Breast epithelium (tissue), 3 donors: ENCODE results near the gene CCR8.

Source experiments
- POLR2A ChIP-seq: fragments of 450-650 bp; IDR thresholded peaks from one replicate; pipeline ENCODE4 v1.6.1; 2016; ENCODE audit warnings: antibody characterized with exemption, mild to moderate bottlenecking, moderate library complexity
- POLR2AphosphoS5 ChIP-seq, 3 donors: sonication (generic); formaldehyde crosslinking; IDR thresholded peaks; one replicate each; pipeline ENCODE4 v1.6.1; 2017; ENCODE audit warnings: antibody characterized with exemption in 3 of 3
- TF ChIP-seq, protein P1 (sequence below), 3 donors: fragments of 450-650 bp; IDR thresholded peaks; one replicate each; pipeline ENCODE4 v1.5.1; 2016 to 2017; ENCODE audit warnings: antibody characterized with exemption in 3 of 3, mild to moderate bottlenecking in 3 of 3, moderate library complexity in 3 of 3

- TF ChIP-seq, protein P1, sequence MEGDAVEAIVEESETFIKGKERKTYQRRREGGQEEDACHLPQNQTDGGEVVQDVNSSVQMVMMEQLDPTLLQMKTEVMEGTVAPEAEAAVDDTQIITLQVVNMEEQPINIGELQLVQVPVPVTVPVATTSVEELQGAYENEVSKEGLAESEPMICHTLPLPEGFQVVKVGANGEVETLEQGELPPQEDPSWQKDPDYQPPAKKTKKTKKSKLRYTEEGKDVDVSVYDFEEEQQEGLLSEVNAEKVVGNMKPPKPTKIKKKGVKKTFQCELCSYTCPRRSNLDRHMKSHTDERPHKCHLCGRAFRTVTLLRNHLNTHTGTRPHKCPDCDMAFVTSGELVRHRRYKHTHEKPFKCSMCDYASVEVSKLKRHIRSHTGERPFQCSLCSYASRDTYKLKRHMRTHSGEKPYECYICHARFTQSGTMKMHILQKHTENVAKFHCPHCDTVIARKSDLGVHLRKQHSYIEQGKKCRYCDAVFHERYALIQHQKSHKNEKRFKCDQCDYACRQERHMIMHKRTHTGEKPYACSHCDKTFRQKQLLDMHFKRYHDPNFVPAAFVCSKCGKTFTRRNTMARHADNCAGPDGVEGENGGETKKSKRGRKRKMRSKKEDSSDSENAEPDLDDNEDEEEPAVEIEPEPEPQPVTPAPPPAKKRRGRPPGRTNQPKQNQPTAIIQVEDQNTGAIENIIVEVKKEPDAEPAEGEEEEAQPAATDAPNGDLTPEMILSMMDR (IDR thresholded peaks at IDR 0.05) = no peak
- no peak for TF ChIP-seq POLR2A
- no peak for TF ChIP-seq POLR2AphosphoS5 (IDR thresholded peaks at IDR 0.05)
Measured at GRCh38 chr3:39317571-39318169, 11.8 kb upstream of the CCR8 start.
